DND-41 (cell line): Measurements from ENCODE around the gene RHPN2.

Source experiments
- CTCF ChIP-seq: IDR thresholded peaks from 2 replicates; pipeline ENCODE4 v1.5.1; 2012; ENCODE audit warnings: borderline replicate concordance, low read length, moderate library complexity, mild to moderate bottlenecking; ENCODE audit not compliant: poor library complexity, severe bottlenecking; ENCODE audit errors: extremely low read depth
- EZH2 ChIP-seq: IDR thresholded peaks from 3 replicates; pipeline ENCODE4 v1.6.1; 2012; ENCODE audit warnings: borderline replicate concordance, low read depth, mild to moderate bottlenecking, moderate library complexity, low read length, inconsistent platforms; ENCODE audit not compliant: severe bottlenecking

DNA sequence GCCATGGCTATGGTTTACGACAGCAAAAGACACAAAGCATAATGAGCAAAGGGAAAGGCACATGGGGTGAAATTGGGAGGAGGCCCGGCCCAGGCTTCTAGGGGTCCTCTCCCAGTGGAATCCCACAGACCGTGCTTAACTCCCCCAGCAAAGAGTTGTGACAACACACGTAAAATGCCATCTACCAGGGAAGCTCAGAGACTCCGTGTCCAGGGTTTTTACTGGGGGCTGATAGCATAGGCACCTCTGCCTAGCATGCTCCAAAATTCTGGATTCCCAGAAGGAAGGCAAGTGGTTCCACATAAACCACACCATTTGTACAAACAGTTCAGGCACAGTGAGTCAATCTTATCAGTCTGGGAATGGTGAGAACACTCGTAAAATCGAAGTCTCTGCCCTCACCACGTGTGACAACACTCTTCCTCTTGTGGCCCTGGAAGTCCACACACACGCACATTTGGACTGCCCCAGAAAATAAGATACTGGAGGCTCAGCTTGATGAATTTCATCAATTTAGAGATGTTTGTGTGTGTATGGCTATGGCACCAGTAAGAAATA is 34.9 kb downstream of the RHPN2 start:
- no peak for TF ChIP-seq CTCF
- TF ChIP-seq EZH2, result no peak
